ENCODE measurements around the gene UFSP2.

The UFSP2 gene

GRCh38 chr4:185358514-185358913 lies 67.2 kb downstream of the UFSP2 start:
- in situ Hi-C loops (cut with HindIII; ENCODE audit: low sequenced_read_pairs): no loop called here

GRCh38 chr4:185357733-185358440 lies 67.9 kb downstream of the UFSP2 start:
- in situ Hi-C loops (cut with HindIII; ENCODE audit: low sequenced_read_pairs): no loop called here

DNA sequence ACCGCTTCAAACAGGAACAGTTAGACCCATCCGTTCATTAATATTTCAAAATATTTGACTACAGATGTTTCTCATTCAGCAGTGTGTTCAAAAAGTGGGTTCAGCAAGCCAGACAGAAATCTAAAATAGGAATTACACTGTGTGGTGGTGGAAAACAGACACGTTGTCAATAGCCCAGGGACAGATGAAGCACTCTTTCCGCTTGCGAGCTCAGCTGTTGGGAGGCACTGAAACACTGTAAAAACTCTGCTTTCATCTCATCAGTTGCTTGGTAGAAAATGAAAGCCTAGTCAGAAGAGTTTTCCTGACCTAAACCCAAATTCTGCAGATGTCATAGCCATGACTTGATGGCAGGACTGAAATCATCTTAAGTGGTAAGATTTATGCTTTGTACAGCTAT lies 68.6 kb downstream of the UFSP2 start:
- in situ Hi-C loops (cut with HindIII; ENCODE audit: low sequenced_read_pairs): no loop called here

GRCh38 chr4:185352741-185353140 lies 73.0 kb downstream of the UFSP2 start:
- in situ Hi-C loops (cut with HindIII; ENCODE audit: low sequenced_read_pairs): no loop called here

- in situ Hi-C loops (cut with HindIII; ENCODE audit: low sequenced_read_pairs): no loop called here
Measured at GRCh38 chr4:185352202-185352601, 73.6 kb downstream of the UFSP2 start.

DNA sequence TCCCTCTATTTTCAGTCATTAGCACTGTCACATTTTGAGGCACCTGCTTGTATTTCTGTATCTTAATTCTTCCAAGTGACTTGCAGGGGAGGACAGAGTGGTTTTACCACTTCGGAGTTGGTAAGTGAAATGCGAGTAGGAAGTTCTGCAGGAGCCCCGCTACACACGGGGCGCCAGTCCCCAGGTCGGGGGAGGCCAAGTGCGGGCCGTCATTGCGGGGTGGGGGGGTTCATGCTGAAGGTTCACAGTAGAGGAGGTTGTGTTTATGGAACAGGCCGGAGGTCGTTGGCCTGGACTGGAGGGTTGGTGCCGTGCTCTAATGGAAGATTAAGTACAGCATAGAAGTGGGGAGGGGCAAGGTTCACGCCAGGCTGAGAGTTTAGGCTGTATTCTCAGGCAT lies 74.1 kb downstream of the UFSP2 start:
- in situ Hi-C loops (cut with HindIII; ENCODE audit: low sequenced_read_pairs): no loop called here

All from DLD1 (cell line).